GM18861 (cell line): Measurements from ENCODE around the gene CGB7.
"Not testable (repeated sequence)": the region's sequence is repeated elsewhere in the genome, so short reads cannot be mapped to it uniquely, and the experiment has no call there.

Experiments used
- ATAC-seq: cut with Tn5 transposase; IDR thresholded peaks from one replicate; pipeline ENCODE4 v1.9.1; 2021; ENCODE audit not compliant: unreplicated experiment

The CGB7 gene

GRCh38 chr19:49057636-49058234, at the start of gene CGB7:
TSS of gene CGB7 (minus strand) at chr19:49057749. CDS start at chr19:49055375, 2,374 bp downstream.
- no peak for ATAC-seq

- ATAC-seq, result no peak
Measured at GRCh38 chr19:49106648-49107135, 49.1 kb upstream of the CGB7 start.

- no peak for ATAC-seq
Measured at GRCh38 chr19:49104229-49104864, 46.8 kb upstream of the CGB7 start.

- no peak for ATAC-seq
Measured at GRCh38 chr19:49103331-49104085, 46.0 kb upstream of the CGB7 start.

- ATAC-seq, result no peak
Measured at GRCh38 chr19:49102303-49102702, 44.8 kb upstream of the CGB7 start.

- no peak for ATAC-seq
Measured at GRCh38 chr19:49101160-49101559, 43.6 kb upstream of the CGB7 start.

- ATAC-seq, result no peak
Measured at GRCh38 chr19:49098795-49099194, 41.2 kb upstream of the CGB7 start.

- ATAC-seq, result no peak
Measured at GRCh38 chr19:49097453-49098288, 40.1 kb upstream of the CGB7 start.

GRCh38 chr19:49094505-49095482, 37.2 kb upstream of the CGB7 start:
- ATAC-seq, result no peak

GRCh38 chr19:49092686-49093085, 35.1 kb upstream of the CGB7 start:
- no peak for ATAC-seq

- no peak for ATAC-seq
Measured at GRCh38 chr19:49091391-49092038, 34.0 kb upstream of the CGB7 start.

- ATAC-seq, result no peak
Measured at GRCh38 chr19:49086296-49086695, 28.7 kb upstream of the CGB7 start.

GRCh38 chr19:49085868-49086232, 28.3 kb upstream of the CGB7 start:
- ATAC-seq, result no peak

- ATAC-seq, result peak; percentile 85
Measured at GRCh38 chr19:49085020-49085867, 27.7 kb upstream of the CGB7 start, which contains the start of gene SNRNP70. TSS of gene SNRNP70 (plus strand) at chr19:49085451. CDS start at chr19:49086415, 964 bp downstream.

GRCh38 chr19:49084206-49085019, 26.9 kb upstream of the CGB7 start:
- ATAC-seq, result no peak

- ATAC-seq, result no peak
Measured at GRCh38 chr19:49081273-49081672, 23.7 kb upstream of the CGB7 start.

- no peak for ATAC-seq
Measured at GRCh38 chr19:49080392-49080791, 22.8 kb upstream of the CGB7 start.

- ATAC-seq, result not testable (repeated sequence)
Measured at GRCh38 chr19:49074869-49075268, 17.3 kb upstream of the CGB7 start.
